OCI-LY7 (cell line): Measurements from ENCODE around the gene SNX27. TPM values are rescaled to one million over a fixed set of nuclear protein-coding genes. Genes with fewer than 3 reads are reported as not detected.

Source experiments
- BruUV-seq: library from RNA; stranded (reverse); fragments of 400-500 nt; replicated peaks from 2 replicates; lab custom pipeline; 2021; lab: Mats Ljungman, UMichigan
- CTCF ChIA-PET: fragments of 300-600 bp; sonication (Branson Sonifier 250); formaldehyde crosslinking; loops from one replicate; lab custom pipeline; 2022; ENCODE audit warnings: antibody characterized with exemption; ENCODE audit not compliant: unreplicated experiment; lab: Charles Lee
- POLR2A ChIA-PET: fragments of 300-600 bp; sonication (Branson Sonifier 250); formaldehyde crosslinking; loops from one replicate; lab custom pipeline; 2022; ENCODE audit warnings: antibody characterized with exemption; lab: Charles Lee
- DNase-seq: peaks from one replicate; pipeline ENCODE4 v3.0.0-alpha.2; 2015; ENCODE audit warnings: low spot score
- H2AFZ ChIP-seq: fragments of 200-600 bp; sonication (generic), shearing (Covaris generic); 2 replicates; pipeline ENCODE4 v1.6.1; 2014; ENCODE audit warnings: mild to moderate bottlenecking, antibody characterized with exemption, low read length, moderate library complexity
- H3K27ac ChIP-seq: fragments of 200-600 bp; sonication (generic); 2 replicates; pipeline ENCODE4 v1.5.1; 2014; ENCODE audit warnings: mixed run types, low read depth, mild to moderate bottlenecking, moderate library complexity, low read length, inconsistent platforms; ENCODE audit not compliant: poor library complexity, severe bottlenecking
- H3K36me3 ChIP-seq: fragments of 200-600 bp; sonication (generic); 2 replicates; pipeline ENCODE4 v1.6.1; 2014; ENCODE audit warnings: mild to moderate bottlenecking, antibody characterized with exemption, low read length, moderate library complexity, mixed read lengths; ENCODE audit not compliant: insufficient read depth
- H3K4me1 ChIP-seq: fragments of 200-600 bp; sonication (generic); 2 replicates; pipeline ENCODE4 v1.5.1; 2014; ENCODE audit warnings: mild to moderate bottlenecking, low read length; ENCODE audit not compliant: insufficient read depth, poor library complexity, severe bottlenecking
- H3K4me2 ChIP-seq: fragments of 200-600 bp; sonication (generic); 2 replicates; pipeline ENCODE4 v1.6.1; 2014; ENCODE audit warnings: mild to moderate bottlenecking, low read length
- H3K4me3 ChIP-seq: fragments of 200-600 bp; sonication (generic); 2 replicates; pipeline ENCODE4 v1.5.1; 2014; ENCODE audit warnings: mild to moderate bottlenecking, low read depth, low read length; ENCODE audit not compliant: poor library complexity, severe bottlenecking
- H3K79me2 ChIP-seq: fragments of 200-600 bp; sonication (generic); 2 replicates; pipeline ENCODE4 v1.6.1; 2016; ENCODE audit warnings: low read depth, mild to moderate bottlenecking, low read length, moderate library complexity, mixed read lengths; ENCODE audit not compliant: insufficient read depth
- H3K9me2 ChIP-seq: fragments of 200-600 bp; sonication (generic); 2 replicates; pipeline ENCODE4 v1.6.1; 2016; ENCODE audit warnings: mild to moderate bottlenecking, low read length, mixed read lengths; ENCODE audit not compliant: insufficient read depth
- H3K9me3 ChIP-seq: fragments of 200-600 bp; sonication (generic); 2 replicates; pipeline ENCODE4 v1.6.1; 2014; ENCODE audit warnings: mild to moderate bottlenecking, mixed run types, low read length, mixed read lengths
- H4K20me1 ChIP-seq: fragments of 200-600 bp; sonication (generic); 2 replicates; pipeline ENCODE4 v1.6.1; 2014; ENCODE audit warnings: mild to moderate bottlenecking, antibody characterized with exemption, low read length, moderate library complexity, mixed read lengths; ENCODE audit not compliant: insufficient read depth
- EZH2phosphoT487 ChIP-seq: fragments of 200-600 bp; sonication (generic); IDR thresholded peaks from 2 replicates; pipeline ENCODE4 v1.6.1; 2018; ENCODE audit warnings: low read depth, borderline replicate concordance, mild to moderate bottlenecking, mixed run types, antibody characterized with exemption, low read length, moderate library complexity, mixed read lengths
- intact Hi-C: fragments of 100-400 bp; cut with micrococcal nuclease; formaldehyde crosslinking; loops from one replicate; pipeline ENCODE4 v1.10.0; 2022; ENCODE audit not compliant: unreplicated experiment
- total RNA-seq, 2 experiments: library from RNA; depleted of rRNA in 1 of 2; stranded (reverse); fragments of >200 nt in 1 of 2; shearing (Covaris generic) in 1 of 2; gene quantifications; 2 replicates each; pipeline ENCODE4 v1.2.3, GENCODE V29; 2014 to 2022
- TF ChIP-seq, protein P1 (sequence below): fragments of 200-600 bp; sonication (generic); conservative IDR thresholded peaks from 2 replicates; pipeline ENCODE4 v1.5.1; 2014; ENCODE audit warnings: mild to moderate bottlenecking, antibody characterized with exemption, low read length, moderate library complexity, mixed read lengths

Gene SNX27
- total RNA-seq, 2 experiments from 2014 or later: 16.4 to 32.0 TPM

DNA sequence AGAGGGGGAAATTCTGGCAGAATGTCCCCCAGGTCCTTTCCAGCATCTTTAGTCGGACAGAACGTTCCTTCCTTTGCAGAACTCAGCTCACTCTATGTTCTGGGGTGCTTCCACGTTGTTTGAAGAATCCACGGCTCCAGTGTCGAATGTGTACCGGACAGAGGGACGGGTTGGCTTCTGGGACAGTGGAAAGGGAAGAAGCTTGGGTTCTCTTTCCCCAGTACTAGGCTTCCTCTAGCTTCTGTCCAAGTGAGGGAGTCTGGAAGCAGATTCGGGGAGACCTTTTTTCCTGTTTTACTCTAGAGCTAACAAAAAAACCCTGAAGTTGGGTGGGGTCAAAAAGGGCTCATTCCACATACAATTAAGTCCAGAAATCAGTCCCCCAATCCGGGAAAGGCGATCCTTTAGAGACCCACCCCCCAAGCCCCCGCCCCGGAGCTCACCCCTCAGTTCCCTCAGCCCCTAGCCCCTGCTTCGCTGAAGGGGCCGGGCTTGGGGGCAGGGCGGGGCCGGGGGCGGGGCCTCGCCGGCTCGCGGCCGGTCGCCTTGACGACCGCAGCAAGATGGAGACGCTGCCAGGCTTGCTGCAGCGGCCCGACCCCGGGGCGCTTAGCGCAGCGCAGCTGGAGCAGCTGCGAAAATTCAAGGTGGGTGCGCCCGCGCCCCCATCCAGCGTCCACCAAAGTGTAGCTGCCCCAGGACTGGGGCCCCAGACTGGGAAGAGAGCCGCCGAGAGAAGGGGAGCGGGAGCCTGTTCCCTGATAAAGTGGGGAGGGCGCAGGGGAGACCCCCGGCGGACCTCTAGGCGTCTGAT, 109.3 kb downstream of the SNX27 start, which contains the start of gene RIIAD1:
TSS of gene RIIAD1 (plus strand) at position 549 of the 814 bp plus-strand sequence. CDS start at position 564, 15 bp downstream.
- peaks cover 16% of the 10 kb centered on the region for H3K4me1 ChIP-seq
- H3K9me2 ChIP-seq: no peaks in the 10 kb centered on the region
- no peaks in the 10 kb centered on the region for H3K36me3 ChIP-seq
- peak within 1 kb of the TSS; percentile 68 for H3K4me3 ChIP-seq
- H3K79me2 ChIP-seq: no peaks in the 10 kb centered on the region
- peak within 1 kb of the TSS; percentile 83 for H3K4me2 ChIP-seq
- peak within 1 kb of the TSS; percentile 60 for H2AFZ ChIP-seq
- H3K27ac ChIP-seq: no peak within 1 kb of the TSS
- no TSS peak for BruUV-seq
- no peaks in the 10 kb centered on the region for H3K9me3 ChIP-seq
- CTCF ChIA-PET: interaction anchor here (0.7 kb wide), 1 partner anchor 277 kb away, joined by 8 read pairs; no protein-coding TSS in a partner anchor
- no peak for TF ChIP-seq EZH2phosphoT487
- TF ChIP-seq, protein P1, sequence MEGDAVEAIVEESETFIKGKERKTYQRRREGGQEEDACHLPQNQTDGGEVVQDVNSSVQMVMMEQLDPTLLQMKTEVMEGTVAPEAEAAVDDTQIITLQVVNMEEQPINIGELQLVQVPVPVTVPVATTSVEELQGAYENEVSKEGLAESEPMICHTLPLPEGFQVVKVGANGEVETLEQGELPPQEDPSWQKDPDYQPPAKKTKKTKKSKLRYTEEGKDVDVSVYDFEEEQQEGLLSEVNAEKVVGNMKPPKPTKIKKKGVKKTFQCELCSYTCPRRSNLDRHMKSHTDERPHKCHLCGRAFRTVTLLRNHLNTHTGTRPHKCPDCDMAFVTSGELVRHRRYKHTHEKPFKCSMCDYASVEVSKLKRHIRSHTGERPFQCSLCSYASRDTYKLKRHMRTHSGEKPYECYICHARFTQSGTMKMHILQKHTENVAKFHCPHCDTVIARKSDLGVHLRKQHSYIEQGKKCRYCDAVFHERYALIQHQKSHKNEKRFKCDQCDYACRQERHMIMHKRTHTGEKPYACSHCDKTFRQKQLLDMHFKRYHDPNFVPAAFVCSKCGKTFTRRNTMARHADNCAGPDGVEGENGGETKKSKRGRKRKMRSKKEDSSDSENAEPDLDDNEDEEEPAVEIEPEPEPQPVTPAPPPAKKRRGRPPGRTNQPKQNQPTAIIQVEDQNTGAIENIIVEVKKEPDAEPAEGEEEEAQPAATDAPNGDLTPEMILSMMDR: no peak; the same call in none of the 2 replicates
- POLR2A ChIA-PET: interaction anchor here (0.6 kb wide), 2 partner anchors 29 to 79 kb away, joined by 3 to 5 read pairs; no protein-coding TSS in a partner anchor
- intact Hi-C loops: loop anchor here (5.0 kb wide), 1 partner anchor 129 kb away; no protein-coding TSS in a partner anchor
- peak; percentile 56 for DNase-seq
- no peaks in the 10 kb centered on the region for H4K20me1 ChIP-seq

DNA sequence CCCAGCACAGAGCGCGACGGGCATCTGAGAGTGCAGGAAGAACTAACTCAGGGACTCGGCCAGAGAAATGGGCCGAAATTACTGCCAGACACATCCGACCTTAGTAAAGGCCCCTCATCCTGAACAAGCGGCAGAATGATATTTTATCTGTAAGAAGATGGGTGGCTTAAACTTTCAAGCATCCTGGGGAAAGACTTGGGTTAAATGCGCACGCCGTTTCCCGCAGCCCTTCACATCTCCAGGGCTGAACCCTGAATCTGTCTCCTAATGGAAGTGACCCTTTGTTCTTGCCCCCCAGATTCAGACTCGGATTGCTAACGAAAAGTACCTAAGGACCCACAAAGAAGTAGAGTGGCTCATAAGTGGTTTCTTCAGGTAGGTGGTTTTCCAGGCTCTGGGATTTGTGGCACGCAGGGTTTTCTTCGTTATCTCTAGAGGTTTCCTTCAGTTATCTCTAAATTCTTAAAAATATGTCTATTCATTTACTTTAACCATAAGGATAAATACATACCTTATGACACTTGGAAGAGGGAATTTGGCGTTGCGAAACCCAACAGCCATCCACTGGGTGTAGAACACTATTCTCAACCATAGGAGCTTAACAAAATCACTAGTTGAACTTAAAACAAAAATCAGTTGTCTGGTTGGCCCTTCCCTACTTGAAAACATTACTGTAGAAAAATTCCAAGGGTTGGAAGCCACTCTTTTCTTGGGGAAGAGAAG, 110.1 kb downstream of the SNX27 start:
- no peaks in the 10 kb centered on the region for H3K9me3 ChIP-seq
- H3K4me2 ChIP-seq: peak overlapping the region; percentile 83
- no peaks in the 10 kb centered on the region for H4K20me1 ChIP-seq
- no peak overlapping the region for H3K27ac ChIP-seq
- no peak for DNase-seq
- peaks cover 16% of the 10 kb centered on the region for H3K4me1 ChIP-seq
- intact Hi-C loops: loop anchor here (5.0 kb wide), 1 partner anchor 130 kb away; no protein-coding TSS in a partner anchor
- no peaks in the 10 kb centered on the region for H3K9me2 ChIP-seq
- no TSS peak for BruUV-seq
- H2AFZ ChIP-seq: peak overlapping the region; percentile 51
- no peaks in the 10 kb centered on the region for H3K36me3 ChIP-seq
- POLR2A ChIA-PET: interaction anchor here (0.6 kb wide), 1 partner anchor 237 kb away, joined by 4 read pairs; no protein-coding TSS in a partner anchor
- H3K4me3 ChIP-seq: peak overlapping the region; percentile 68
- CTCF ChIA-PET: no interaction called here
- H3K79me2 ChIP-seq: no peaks in the 10 kb centered on the region
- no peak for TF ChIP-seq EZH2phosphoT487
- TF ChIP-seq, protein P1: peak; percentile 49; the same call in 1 of the 2 replicates
